Tibial nerve (tissue), 4 donors: ENCODE results near the gene RAB6B.

ENCODE experiments used
- EP300 ChIP-seq, 2 donors: sonication (generic); formaldehyde crosslinking; IDR thresholded peaks; one replicate each; pipeline ENCODE4 v1.6.1; 2017; ENCODE audit warnings: antibody characterized with exemption in 2 of 2, mild to moderate bottlenecking in 1 of 2
- POLR2A ChIP-seq, 2 donors: fragments of 450-650 bp; IDR thresholded peaks; one replicate each; pipeline ENCODE4 v1.6.1; 2017; ENCODE audit warnings: antibody characterized with exemption in 2 of 2, mild to moderate bottlenecking in 2 of 2, moderate library complexity in 2 of 2
- TF ChIP-seq, protein P1 (sequence below), 5 experiments: fragments of 200-600 bp in 3 of 5; fragments of 450-650 bp in 2 of 5; sonication (generic) in 3 of 5; IDR thresholded peaks; one replicate each; pipeline ENCODE4 v1.5.1; 2016 to 2019; ENCODE audit warnings: antibody characterized with exemption in 5 of 5, mild to moderate bottlenecking in 3 of 5, moderate library complexity in 2 of 5

DNA sequence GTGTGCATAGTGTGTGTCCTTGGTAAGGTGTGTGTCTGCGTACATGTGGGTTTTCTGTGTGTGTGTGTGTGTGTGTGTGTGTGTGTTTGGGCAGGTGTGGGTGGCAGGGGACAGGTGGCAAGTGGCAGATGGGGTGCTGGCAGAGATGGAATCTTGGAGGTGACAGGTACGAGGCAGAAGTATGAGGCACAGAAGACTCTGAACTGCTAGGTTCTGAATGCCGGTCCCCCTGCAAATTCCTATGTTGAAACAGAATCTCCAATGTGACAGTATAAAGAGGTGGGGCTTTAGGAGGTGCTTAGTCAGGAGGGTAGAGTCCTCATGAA is 60.3 kb downstream of the RAB6B start:
- TF ChIP-seq, protein P1, sequence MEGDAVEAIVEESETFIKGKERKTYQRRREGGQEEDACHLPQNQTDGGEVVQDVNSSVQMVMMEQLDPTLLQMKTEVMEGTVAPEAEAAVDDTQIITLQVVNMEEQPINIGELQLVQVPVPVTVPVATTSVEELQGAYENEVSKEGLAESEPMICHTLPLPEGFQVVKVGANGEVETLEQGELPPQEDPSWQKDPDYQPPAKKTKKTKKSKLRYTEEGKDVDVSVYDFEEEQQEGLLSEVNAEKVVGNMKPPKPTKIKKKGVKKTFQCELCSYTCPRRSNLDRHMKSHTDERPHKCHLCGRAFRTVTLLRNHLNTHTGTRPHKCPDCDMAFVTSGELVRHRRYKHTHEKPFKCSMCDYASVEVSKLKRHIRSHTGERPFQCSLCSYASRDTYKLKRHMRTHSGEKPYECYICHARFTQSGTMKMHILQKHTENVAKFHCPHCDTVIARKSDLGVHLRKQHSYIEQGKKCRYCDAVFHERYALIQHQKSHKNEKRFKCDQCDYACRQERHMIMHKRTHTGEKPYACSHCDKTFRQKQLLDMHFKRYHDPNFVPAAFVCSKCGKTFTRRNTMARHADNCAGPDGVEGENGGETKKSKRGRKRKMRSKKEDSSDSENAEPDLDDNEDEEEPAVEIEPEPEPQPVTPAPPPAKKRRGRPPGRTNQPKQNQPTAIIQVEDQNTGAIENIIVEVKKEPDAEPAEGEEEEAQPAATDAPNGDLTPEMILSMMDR (IDR thresholded peaks at IDR 0.05): no peak
- TF ChIP-seq EP300 (IDR thresholded peaks at IDR 0.05) (no peak), POLR2A (IDR thresholded peaks at IDR 0.05) (no peak)
